Measurements from ENCODE around the gene WDR72. TPM values are rescaled to one million over a fixed set of nuclear protein-coding genes. Genes with fewer than 3 reads are reported as not detected.
"Not testable (repeated sequence)": the region's sequence is repeated elsewhere in the genome, so short reads cannot be mapped to it uniquely, and the experiment has no call there.

WDR72 gene
- not detected in 2 replicates for total RNA-seq (2014; rRNA removed; shearing (Covaris generic))

GRCh38 chr15:53759411-53759931 is at the start of gene WDR72:
Gene WDR72 (minus strand): TSS chr15:53759663. CDS start chr15:53733149, 26,514 bp downstream.
- no peak for DNase-seq (ENCODE audit: low read depth)

GRCh38 chr15:53808058-53808706 is 48.7 kb upstream of the WDR72 start:
- DNase-seq (ENCODE audit: low read depth): peak; percentile 1

- no peak for DNase-seq (ENCODE audit: low read depth)
These were observed 48.0 kb upstream of the WDR72 start for GRCh38 chr15:53807501-53807900.

GRCh38 chr15:53802672-53803071 is 43.2 kb upstream of the WDR72 start:
- no peak for DNase-seq (ENCODE audit: low read depth)

GRCh38 chr15:53791581-53791980 is 32.1 kb upstream of the WDR72 start:
- no peak for DNase-seq (ENCODE audit: low read depth)

- DNase-seq (ENCODE audit: low read depth): no peak
These were observed 30.4 kb upstream of the WDR72 start for GRCh38 chr15:53789654-53790375.

- no peak for DNase-seq (ENCODE audit: low read depth)
These were observed 26.9 kb upstream of the WDR72 start for GRCh38 chr15:53786401-53786800.

- DNase-seq (ENCODE audit: low read depth): not testable (repeated sequence)
These were observed 25.8 kb upstream of the WDR72 start for GRCh38 chr15:53785241-53785640.

- no peak for DNase-seq (ENCODE audit: low read depth)
These were observed 3.5 kb upstream of the WDR72 start for GRCh38 chr15:53762916-53763315.

- no peak for DNase-seq (ENCODE audit: low read depth)
These were observed 1.1 kb downstream of the WDR72 start for GRCh38 chr15:53758412-53758811.

GRCh38 chr15:53757906-53758305 is 1.6 kb downstream of the WDR72 start:
- DNase-seq (ENCODE audit: low read depth): no peak

GRCh38 chr15:53753813-53754212 is 5.7 kb downstream of the WDR72 start:
- DNase-seq (ENCODE audit: low read depth): no peak

GRCh38 chr15:53752406-53752805 is 7.1 kb downstream of the WDR72 start:
- DNase-seq (ENCODE audit: low read depth): no peak

- no peak for DNase-seq (ENCODE audit: low read depth)
These were observed 11.9 kb downstream of the WDR72 start for GRCh38 chr15:53747501-53748068.

GRCh38 chr15:53746101-53746500 is 13.4 kb downstream of the WDR72 start:
- DNase-seq (ENCODE audit: low read depth): no peak

GRCh38 chr15:53739651-53740050 is 19.8 kb downstream of the WDR72 start:
- DNase-seq (ENCODE audit: low read depth): no peak

- no peak for DNase-seq (ENCODE audit: low read depth)
These were observed 20.3 kb downstream of the WDR72 start for GRCh38 chr15:53739187-53739586.

GRCh38 chr15:53721334-53722087 is 38.0 kb downstream of the WDR72 start:
- no peak for DNase-seq (ENCODE audit: low read depth)

GRCh38 chr15:53716909-53717876 is 42.3 kb downstream of the WDR72 start:
- no peak for DNase-seq (ENCODE audit: low read depth)

- DNase-seq (ENCODE audit: low read depth): no peak
These were observed 46.2 kb downstream of the WDR72 start for GRCh38 chr15:53713218-53713617.

GRCh38 chr15:53710906-53711305 is 48.6 kb downstream of the WDR72 start:
- DNase-seq (ENCODE audit: low read depth): no peak
